Endothelial cell of umbilical vein (primary cell): ENCODE results near the gene CAPN5. TPM values are rescaled to one million over a fixed set of nuclear protein-coding genes. Genes with fewer than 3 reads are reported as not detected.

Experiments
- BruUV-seq: library from RNA; stranded (reverse); fragments of 400-500 nt; replicated peaks from 2 replicates; lab custom pipeline; 2021; lab: Mats Ljungman, UMichigan
- CTCF ChIA-PET: fragments of 300-600, 350-600 bp; sonication (Branson Sonifier 250); formaldehyde crosslinking; loops from one replicate; lab custom pipeline; 2021; ENCODE audit warnings: antibody characterized with exemption, inconsistent platforms; lab: Charles Lee
- POLR2A ChIA-PET: fragments of 300-600, 350-600 bp; sonication (Branson Sonifier 250); formaldehyde crosslinking; loops from one replicate; lab custom pipeline; 2021; ENCODE audit warnings: antibody characterized with exemption, inconsistent platforms; lab: Charles Lee
- DNase-seq: peaks from one replicate; pipeline ENCODE4 v3.0.0-alpha.2; 2011; ENCODE audit warnings: low read depth, low spot score
- FAIRE-seq: peaks from 2 replicates; lab custom pipeline; 2011; peaks lifted over from hg19 to GRCh38; lab: Jason Lieb, UNC
- H2AFZ ChIP-seq: 2 replicates; pipeline ENCODE4 v1.6.0; 2012; ENCODE audit warnings: low read depth, low read length, control low read depth, inconsistent platforms
- H3K27ac ChIP-seq: 2 replicates; pipeline ENCODE4 v1.5.1; 2011; ENCODE audit warnings: low read depth, mild to moderate bottlenecking, control low read depth, low read length, moderate library complexity; ENCODE audit not compliant: insufficient read depth
- H3K27me3 ChIP-seq, 2 experiments: 2 replicates each; pipeline versions ENCODE4 v1.6.0 to v1.6.1; 2011; ENCODE audit warnings: low read length in 2 of 2, mixed read lengths in 1 of 2; ENCODE audit not compliant: control insufficient read depth in 2 of 2, insufficient read depth in 2 of 2
- H3K36me3 ChIP-seq, 2 experiments: 2 replicates in 1 of 2; 3 replicates in 1 of 2; pipeline ENCODE4 v1.5.1; 2011; ENCODE audit warnings: low read length in 2 of 2, mild to moderate bottlenecking in 1 of 2, moderate library complexity in 1 of 2; ENCODE audit not compliant: control insufficient read depth in 2 of 2, insufficient read depth in 2 of 2; ENCODE audit errors: extremely low read depth in 1 of 2
- H3K4me1 ChIP-seq: 3 replicates; pipeline ENCODE4 v1.5.1; 2011; ENCODE audit warnings: mild to moderate bottlenecking, low read length; ENCODE audit not compliant: control insufficient read depth, insufficient read depth; ENCODE audit errors: extremely low read depth
- H3K4me2 ChIP-seq: 2 replicates; pipeline ENCODE4 v1.6.1; 2011; ENCODE audit warnings: low read length, control low read depth, mixed read lengths; ENCODE audit not compliant: insufficient read depth
- H3K4me3 ChIP-seq, 3 experiments: fragments of 200-600 bp in 1 of 3; sonication (generic), shearing (Covaris generic) in 1 of 3; replicated peaks in 1 of 3; 2 replicates each; pipeline ENCODE4 v1.5.1; 2011 to 2016; ENCODE audit warnings: control low read depth in 3 of 3, low read length in 3 of 3, mild to moderate bottlenecking in 2 of 3, inconsistent platforms in 1 of 3, low read depth in 1 of 3, moderate library complexity in 1 of 3; ENCODE audit not compliant: insufficient read depth in 1 of 3
- H3K79me2 ChIP-seq: 2 replicates; pipeline ENCODE4 v1.6.0; 2012; ENCODE audit warnings: low read length, inconsistent platforms; ENCODE audit not compliant: control insufficient read depth, insufficient read depth
- H3K9ac ChIP-seq: replicated peaks from 2 replicates; pipeline ENCODE3; 2011; ENCODE audit warnings: low read length, control low read depth; ENCODE audit not compliant: insufficient read depth; ENCODE audit errors: extremely low read depth
- H3K9me1 ChIP-seq: replicated peaks from 3 replicates; pipeline ENCODE4 v1.6.0; 2011; ENCODE audit warnings: mild to moderate bottlenecking, low read length; ENCODE audit not compliant: control insufficient read depth, insufficient read depth; ENCODE audit errors: extremely low read depth
- H3K9me3 ChIP-seq: replicated peaks from 2 replicates; pipeline ENCODE4 v1.5.1; 2012; ENCODE audit warnings: low read length, inconsistent platforms; ENCODE audit not compliant: control insufficient read depth, insufficient read depth
- H4K20me1 ChIP-seq: replicated peaks from 2 replicates; pipeline ENCODE3; 2011; ENCODE audit warnings: mild to moderate bottlenecking, low read length; ENCODE audit not compliant: control insufficient read depth, insufficient read depth; ENCODE audit errors: extremely low read depth
- EZH2 ChIP-seq: IDR thresholded peaks from 2 replicates; pipeline ENCODE4 v1.6.1; 2012; ENCODE audit warnings: borderline replicate concordance, low read depth, mild to moderate bottlenecking, moderate library complexity, low read length, inconsistent platforms; ENCODE audit not compliant: severe bottlenecking
- FOS ChIP-seq: IDR thresholded peaks from 2 replicates; pipeline ENCODE4 v1.6.1; 2011; ENCODE audit warnings: mild to moderate bottlenecking, low read length, moderate library complexity, borderline replicate concordance; ENCODE audit not compliant: insufficient read depth
- GATA2 ChIP-seq: IDR thresholded peaks from 2 replicates; pipeline ENCODE4 v1.7.0; 2011; ENCODE audit warnings: low read depth, mild to moderate bottlenecking, moderate library complexity, mixed read lengths, low read length; ENCODE audit not compliant: insufficient read length, insufficient read depth
- JUN ChIP-seq: IDR thresholded peaks from 2 replicates; pipeline ENCODE4 v1.6.1; 2011; ENCODE audit warnings: borderline replicate concordance, low read depth; ENCODE audit not compliant: insufficient read length, insufficient read depth
- MYC ChIP-seq: IDR thresholded peaks from one replicate; pipeline ENCODE4 v1.6.1; 2011; ENCODE audit warnings: mild to moderate bottlenecking, low read depth, low read length
- POLR2A ChIP-seq: IDR thresholded peaks from 2 replicates; pipeline ENCODE4 v1.6.1; 2012; ENCODE audit warnings: low read depth, mild to moderate bottlenecking, control low read depth, low read length
- POLR2AphosphoS5 ChIP-seq: IDR thresholded peaks from 2 replicates; pipeline ENCODE4 v1.6.1; 2012; ENCODE audit warnings: low read depth, mild to moderate bottlenecking, control low read depth, low read length, moderate library complexity; ENCODE audit not compliant: insufficient read depth
- dilution Hi-C: fragments of 300-500 bp; cut with MboI; formaldehyde crosslinking; loops from one replicate; pipeline ENCODE4 v1.15.0; 2019; ENCODE audit warnings: low sequenced_read_pairs; ENCODE audit not compliant: extremely low pct_ligation_motif_present
- intact Hi-C: fragments of 100-400 bp; cut with micrococcal nuclease; formaldehyde crosslinking; loops from one replicate; pipeline ENCODE4 v1.10.0; 2022
- polyA plus RNA-seq, 4 experiments: library from polyadenylated mRNA; depleted of rRNA in 3 of 4; stranded (reverse) in 3 of 4; unstranded in 1 of 4; fragments of >200 nt; gene quantifications; 2 replicates each; pipeline versions ENCODE4 v1.2.1 to v1.2.3, GENCODE V29; 2011 to 2012; ENCODE audit warnings: missing spikeins in 1 of 4
- total RNA-seq: library from RNA; stranded (reverse); gene quantifications from 2 replicates; pipeline ENCODE4 v1.2.3, GENCODE V29; 2021
- TF ChIP-seq, protein P1 (sequence below): IDR thresholded peaks from 2 replicates; pipeline ENCODE4 v1.6.1; 2011; ENCODE audit not compliant: insufficient read depth, insufficient read length
- TF ChIP-seq, protein P2 (sequence below), 2 donors: IDR thresholded peaks; 1 replicate in 1 of 2; 2 replicates in 1 of 2; pipeline ENCODE4 v1.5.1; 2011; ENCODE audit warnings: low read length in 2 of 2, mild to moderate bottlenecking in 2 of 2, moderate library complexity in 2 of 2, control low read depth in 1 of 2, inconsistent platforms in 1 of 2, low read depth in 1 of 2; ENCODE audit not compliant: insufficient read depth in 1 of 2; ENCODE audit errors: extremely low read depth in 1 of 2

Gene CAPN5
- total and polyA plus RNA-seq, 2 donors (not counting 3 experiments of a cell fraction or from before 2014, with no cell fraction given): 15.0 to 17.0 TPM

DNA sequence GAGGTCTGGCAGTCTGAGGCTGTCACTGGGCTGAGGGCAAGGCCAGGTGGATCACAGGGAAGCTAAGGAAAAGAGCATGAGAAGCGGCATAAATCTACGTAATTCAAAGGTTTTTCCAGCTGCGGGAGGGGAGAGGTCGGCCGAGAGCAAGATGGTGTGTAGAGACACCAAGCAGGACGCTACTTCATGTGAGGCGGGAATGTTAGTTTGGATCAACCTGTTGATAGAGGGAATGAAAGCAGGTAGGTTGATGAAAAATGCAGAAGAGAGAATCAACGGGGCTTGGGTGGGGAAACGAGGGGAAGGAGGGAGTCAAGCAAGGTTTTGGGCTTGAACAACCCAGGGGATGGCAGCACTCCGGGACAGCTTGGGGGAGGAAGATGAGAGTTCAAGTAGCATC is 29.7 kb upstream of the CAPN5 start:
- no peaks in the 10 kb centered on the region for H3K36me3 ChIP-seq
- H3K79me2 ChIP-seq: no peaks in the 10 kb centered on the region
- BruUV-seq: no TSS peak
- DNase-seq (no peak), FAIRE-seq (no peak)
- H4K20me1 ChIP-seq: no peaks in the 10 kb centered on the region
- peaks cover 2% of the 10 kb centered on the region for H3K4me1 ChIP-seq
- H3K9ac ChIP-seq: no peak overlapping the region
- ChIA-PET CTCF (interaction anchor here (0.8 to 2.1 kb wide), 5 partner anchors 11 to 303 kb away, joined by 4 to 15 read pairs (median 7); no protein-coding TSS in a partner anchor), POLR2A (no interaction called here)
- H3K4me3 ChIP-seq: no peak overlapping the region
- H3K4me2 ChIP-seq: no peak overlapping the region
- no peaks in the 10 kb centered on the region for H3K9me1 ChIP-seq
- no peak overlapping the region for H3K27ac ChIP-seq
- no peak overlapping the region for H2AFZ ChIP-seq
- H3K9me3 ChIP-seq: no peaks in the 10 kb centered on the region
- TF ChIP-seq POLR2A (no peak), GATA2 (no peak), FOS (no peak), JUN (no peak), POLR2AphosphoS5 (no peak), EZH2 (no peak), MYC (no peak)
- TF ChIP-seq, protein P1, sequence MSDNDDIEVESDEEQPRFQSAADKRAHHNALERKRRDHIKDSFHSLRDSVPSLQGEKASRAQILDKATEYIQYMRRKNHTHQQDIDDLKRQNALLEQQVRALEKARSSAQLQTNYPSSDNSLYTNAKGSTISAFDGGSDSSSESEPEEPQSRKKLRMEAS: no peak
- TF ChIP-seq, protein P2, sequence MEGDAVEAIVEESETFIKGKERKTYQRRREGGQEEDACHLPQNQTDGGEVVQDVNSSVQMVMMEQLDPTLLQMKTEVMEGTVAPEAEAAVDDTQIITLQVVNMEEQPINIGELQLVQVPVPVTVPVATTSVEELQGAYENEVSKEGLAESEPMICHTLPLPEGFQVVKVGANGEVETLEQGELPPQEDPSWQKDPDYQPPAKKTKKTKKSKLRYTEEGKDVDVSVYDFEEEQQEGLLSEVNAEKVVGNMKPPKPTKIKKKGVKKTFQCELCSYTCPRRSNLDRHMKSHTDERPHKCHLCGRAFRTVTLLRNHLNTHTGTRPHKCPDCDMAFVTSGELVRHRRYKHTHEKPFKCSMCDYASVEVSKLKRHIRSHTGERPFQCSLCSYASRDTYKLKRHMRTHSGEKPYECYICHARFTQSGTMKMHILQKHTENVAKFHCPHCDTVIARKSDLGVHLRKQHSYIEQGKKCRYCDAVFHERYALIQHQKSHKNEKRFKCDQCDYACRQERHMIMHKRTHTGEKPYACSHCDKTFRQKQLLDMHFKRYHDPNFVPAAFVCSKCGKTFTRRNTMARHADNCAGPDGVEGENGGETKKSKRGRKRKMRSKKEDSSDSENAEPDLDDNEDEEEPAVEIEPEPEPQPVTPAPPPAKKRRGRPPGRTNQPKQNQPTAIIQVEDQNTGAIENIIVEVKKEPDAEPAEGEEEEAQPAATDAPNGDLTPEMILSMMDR (IDR thresholded peaks at IDR 0.05; ENCODE audit: extremely low read depth in 1 of 2, insufficient read depth in 1 of 2, low read depth in 1 of 2, low read length in 2 of 2): no peak
- intact Hi-C loops (no loop called here), dilution Hi-C loops (no loop called here)
- H3K27me3 ChIP-seq: peaks cover 8 to 11% of the 10 kb centered on the region in 2 experiments
